Endodermal cell (in vitro differentiated cells): ENCODE data around the gene ZIC5. TPM values are rescaled to one million over a fixed set of nuclear protein-coding genes. Genes with fewer than 3 reads are reported as not detected.
A peak's percentile ranks its signal among the peaks of the same experiment; 100 is the strongest.

Experiments used
- DNase-seq: peaks from one replicate; pipeline ENCODE4 v3.0.0-alpha.2; 2017
- H3K27ac ChIP-seq: 2 replicates; pipeline ENCODE4 v1.5.1; 2013; ENCODE audit warnings: mild to moderate bottlenecking, low read depth, low read length, moderate library complexity
- H3K27me3 ChIP-seq: 2 replicates; pipeline ENCODE4 v1.6.1; 2013; ENCODE audit warnings: mild to moderate bottlenecking, low read length, moderate library complexity; ENCODE audit not compliant: insufficient read depth, control insufficient read depth, poor library complexity, severe bottlenecking
- H3K36me3 ChIP-seq: 2 replicates; pipeline ENCODE4 v1.7.0; 2013; ENCODE audit warnings: mild to moderate bottlenecking, low read length, moderate library complexity; ENCODE audit not compliant: control insufficient read depth, insufficient read depth
- H3K4me1 ChIP-seq: one replicate; pipeline ENCODE4 v1.7.0; 2013; ENCODE audit warnings: low read length; ENCODE audit not compliant: control insufficient read depth, insufficient read depth
- H3K4me3 ChIP-seq: 2 replicates; pipeline ENCODE4 v1.5.1; 2013; ENCODE audit warnings: mild to moderate bottlenecking, low read length, moderate library complexity
- H3K9ac ChIP-seq: 2 replicates; pipeline ENCODE4 v1.6.1; 2013; ENCODE audit warnings: mild to moderate bottlenecking, low read length, moderate library complexity; ENCODE audit not compliant: poor library complexity, severe bottlenecking; ENCODE audit errors: extremely low read depth
- H3K9me3 ChIP-seq: 2 replicates; pipeline ENCODE4 v1.6.1; 2013; ENCODE audit warnings: mild to moderate bottlenecking, low read length, moderate library complexity; ENCODE audit not compliant: control insufficient read depth
- H3K27ac Mint-ChIP-seq: 2 replicates; pipeline ENCODE4 v1.8.0; 2020; ENCODE audit warnings: mixed read lengths
- H3K27me3 Mint-ChIP-seq: 2 replicates; pipeline ENCODE4 v1.8.0; 2021; ENCODE audit warnings: mild to moderate bottlenecking, mixed read lengths; ENCODE audit not compliant: insufficient read depth
- H3K36me3 Mint-ChIP-seq: 2 replicates; pipeline ENCODE4 v1.8.0; 2020; ENCODE audit warnings: low read depth, mixed read lengths
- H3K4me1 Mint-ChIP-seq: 2 replicates; pipeline ENCODE4 v1.8.0; 2020; ENCODE audit warnings: mixed read lengths
- H3K4me3 Mint-ChIP-seq: 2 replicates; pipeline ENCODE4 v1.8.0; 2020; ENCODE audit warnings: mild to moderate bottlenecking, moderate library complexity, mixed read lengths
- H3K9me3 Mint-ChIP-seq: 2 replicates; pipeline ENCODE4 v1.8.0; 2020; ENCODE audit warnings: mild to moderate bottlenecking, mixed read lengths
- CTCF ChIP-seq: fragments of 200-600 bp; sonication (generic); conservative IDR thresholded peaks from 2 replicates; pipeline ENCODE4 v1.5.0; 2021; ENCODE audit warnings: antibody characterized with exemption, mild to moderate bottlenecking
- WGBS, 2 experiments: methylation state at CpG; one replicate each; pipeline versions ENCODE4 v1.1.5 to v1.1.7; 2013; ENCODE audit warnings: missing lambda C conversion rate in 2 of 2, mixed read lengths in 1 of 2; ENCODE audit not compliant: insufficient coverage in 1 of 2, insufficient read length in 1 of 2; 5-methylcytosine and 5-hydroxymethylcytosine counted together
- total RNA-seq, 2 donors: library from RNA; stranded (reverse); fragmentation: NEBNext Ultra II Directional in 1 of 2; extraction: Animal tissue kit (Norgen Biotek cat#: 25700) in 1 of 2; gene quantifications; 2 replicates in 1 of 2; 3 replicates in 1 of 2; pipeline ENCODE4 v1.2.1, GENCODE V29; 2021

ZIC5 gene
- total RNA-seq, 2 donors from 2014 or later = 11.0 to 13.7 TPM

DNA sequence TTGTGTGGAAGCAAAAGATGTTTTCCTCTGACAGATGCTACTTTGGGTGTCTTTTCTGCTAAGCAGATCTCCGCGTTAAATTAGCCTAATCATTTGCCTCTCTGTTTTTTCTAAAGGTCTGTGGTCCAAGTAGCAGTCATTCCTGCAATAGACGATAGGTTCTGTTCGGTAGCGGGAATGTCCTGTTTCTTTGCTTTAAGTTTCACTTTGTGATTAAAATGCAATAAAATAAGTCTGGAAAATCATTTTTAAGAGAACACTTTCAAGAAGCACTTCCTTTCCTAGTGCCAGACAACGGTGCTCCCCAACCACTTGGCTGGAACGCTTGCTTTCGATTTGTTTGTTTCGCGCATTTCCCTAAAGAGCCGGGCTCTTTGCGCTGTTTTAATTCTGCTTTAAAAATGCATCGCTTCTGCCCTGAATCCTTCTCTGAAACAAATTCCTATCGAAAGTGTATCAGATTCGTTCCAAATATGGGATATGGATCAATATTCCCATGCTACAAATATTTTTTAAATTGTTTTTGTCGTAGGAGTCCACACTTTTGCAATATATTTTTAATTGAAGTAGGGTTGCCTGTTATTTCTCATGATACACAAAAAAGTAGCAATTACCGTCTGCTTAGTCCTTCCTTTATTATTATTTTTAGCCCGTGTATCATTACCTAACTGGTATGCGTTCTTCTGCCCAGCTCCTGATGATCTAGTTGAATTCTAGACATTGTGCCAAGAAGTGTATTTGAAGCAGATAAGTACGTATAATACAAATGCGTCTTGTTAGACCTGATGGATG is 24.2 kb upstream of the ZIC5 start:
- peaks cover 44% of the 10 kb centered on the region for H3K27me3 Mint-ChIP-seq
- 8 to 11% methylated on average over 12 to 21 of the region's 21 CpGs for WGBS, 2 experiments
- H3K4me3 Mint-ChIP-seq = peak overlapping the region; percentile 39

GRCh38 chr13:99995104-99995588 is 23.6 kb upstream of the ZIC5 start:
- no peak overlapping the region for H3K27ac ChIP-seq
- no peak overlapping the region for H3K27ac Mint-ChIP-seq
- H3K4me1 Mint-ChIP-seq = peaks cover 47% of the 10 kb centered on the region
- H3K27me3 ChIP-seq = peaks cover 51% of the 10 kb centered on the region
- peak overlapping the region; percentile 75 for H3K4me3 ChIP-seq
- peak overlapping the region; percentile 39 for H3K4me3 Mint-ChIP-seq
- no peak for TF ChIP-seq CTCF
- no peak overlapping the region for H3K9ac ChIP-seq
- no peaks in the 10 kb centered on the region for H3K36me3 ChIP-seq
- no peaks in the 10 kb centered on the region for H3K9me3 ChIP-seq
- peaks cover 22% of the 10 kb centered on the region for H3K4me1 ChIP-seq
- H3K27me3 Mint-ChIP-seq = peaks cover 47% of the 10 kb centered on the region
- no peaks in the 10 kb centered on the region for H3K36me3 Mint-ChIP-seq
- DNase-seq = no peak
- WGBS, 2 experiments = 0 to 47% methylated on average over 1 to 3 of the region's 3 CpGs
- H3K9me3 Mint-ChIP-seq = no peaks in the 10 kb centered on the region

More for the DNA sequence above, 24.2 kb upstream of the ZIC5 start:
- Mint-ChIP-seq H3K9me3 (no peaks in the 10 kb centered on the region), H3K27ac (no peak overlapping the region), H3K36me3 (no peaks in the 10 kb centered on the region), H3K4me1 (peaks cover 42% of the 10 kb centered on the region)
- Histone ChIP-seq H3K4me3 (peak overlapping the region; percentile 75), H3K27ac (no peak overlapping the region), H3K9me3 (no peaks in the 10 kb centered on the region), H3K9ac (no peak overlapping the region), H3K36me3 (no peaks in the 10 kb centered on the region), H3K4me1 (peaks cover 20% of the 10 kb centered on the region), H3K27me3 (peaks cover 51% of the 10 kb centered on the region)
- TF ChIP-seq CTCF = peak; percentile 36
- peak; percentile 68 for DNase-seq

- Histone ChIP-seq H3K9ac (no peak overlapping the region), H3K4me3 (no peak overlapping the region), H3K4me1 (peaks cover 22% of the 10 kb centered on the region), H3K27me3 (peaks cover 51% of the 10 kb centered on the region), H3K9me3 (no peaks in the 10 kb centered on the region), H3K36me3 (no peaks in the 10 kb centered on the region), H3K27ac (no peak overlapping the region)
- Mint-ChIP-seq H3K27me3 (peaks cover 47% of the 10 kb centered on the region), H3K4me3 (no peak overlapping the region), H3K36me3 (no peaks in the 10 kb centered on the region), H3K27ac (no peak overlapping the region), H3K9me3 (no peaks in the 10 kb centered on the region), H3K4me1 (peaks cover 51% of the 10 kb centered on the region)
- no peak for TF ChIP-seq CTCF
- DNase-seq = no peak
- WGBS, 2 experiments = no CpG with 5 or more reads among the region's 1 CpG
Observed at GRCh38 chr13:99994638-99995020, 23.1 kb upstream of the ZIC5 start.
